ENCODE measurements around the gene HGS.

HGS gene

DNA sequence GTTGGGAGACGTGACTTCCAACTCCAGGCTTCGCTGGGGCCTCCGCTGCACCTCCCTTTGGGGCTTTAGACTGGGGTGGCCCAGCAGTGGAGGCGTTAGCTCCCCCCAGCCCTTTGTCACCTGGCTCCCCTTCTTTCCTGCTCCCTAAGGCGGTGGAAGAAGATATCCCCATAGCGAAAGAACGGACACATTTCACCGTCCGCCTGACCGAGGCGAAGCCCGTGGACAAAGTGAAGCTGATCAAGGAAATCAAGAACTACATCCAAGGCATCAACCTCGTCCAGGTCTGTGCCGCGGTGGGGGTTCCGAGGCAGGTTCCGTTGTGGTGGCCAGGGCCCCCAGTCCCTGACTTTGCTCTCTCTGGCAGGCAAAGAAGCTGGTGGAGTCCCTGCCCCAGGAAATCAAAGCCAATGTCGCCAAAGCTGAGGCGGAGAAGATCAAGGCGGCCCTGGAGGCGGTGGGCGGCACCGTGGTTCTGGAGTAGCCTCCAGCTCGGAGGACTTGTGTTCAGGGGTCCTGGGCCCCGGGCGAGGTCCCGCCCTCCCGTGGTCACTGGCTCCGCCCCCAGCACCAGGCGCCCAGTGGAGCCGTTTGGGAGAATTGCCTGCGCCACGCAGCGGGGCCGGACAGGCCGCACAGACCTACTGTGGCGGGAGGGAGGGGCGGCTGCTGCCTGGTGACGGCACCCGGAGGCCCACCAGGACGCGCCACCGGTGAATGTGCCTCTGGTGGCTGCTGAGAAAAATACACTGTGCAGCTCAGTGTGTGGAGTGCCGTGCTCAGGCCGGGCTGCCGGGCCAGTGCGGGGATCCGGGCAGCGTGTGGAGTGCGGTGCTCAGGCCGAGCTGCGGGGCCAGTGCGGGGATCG is 23.2 kb downstream of the HGS start:
- no peak for DNase-seq

DNA sequence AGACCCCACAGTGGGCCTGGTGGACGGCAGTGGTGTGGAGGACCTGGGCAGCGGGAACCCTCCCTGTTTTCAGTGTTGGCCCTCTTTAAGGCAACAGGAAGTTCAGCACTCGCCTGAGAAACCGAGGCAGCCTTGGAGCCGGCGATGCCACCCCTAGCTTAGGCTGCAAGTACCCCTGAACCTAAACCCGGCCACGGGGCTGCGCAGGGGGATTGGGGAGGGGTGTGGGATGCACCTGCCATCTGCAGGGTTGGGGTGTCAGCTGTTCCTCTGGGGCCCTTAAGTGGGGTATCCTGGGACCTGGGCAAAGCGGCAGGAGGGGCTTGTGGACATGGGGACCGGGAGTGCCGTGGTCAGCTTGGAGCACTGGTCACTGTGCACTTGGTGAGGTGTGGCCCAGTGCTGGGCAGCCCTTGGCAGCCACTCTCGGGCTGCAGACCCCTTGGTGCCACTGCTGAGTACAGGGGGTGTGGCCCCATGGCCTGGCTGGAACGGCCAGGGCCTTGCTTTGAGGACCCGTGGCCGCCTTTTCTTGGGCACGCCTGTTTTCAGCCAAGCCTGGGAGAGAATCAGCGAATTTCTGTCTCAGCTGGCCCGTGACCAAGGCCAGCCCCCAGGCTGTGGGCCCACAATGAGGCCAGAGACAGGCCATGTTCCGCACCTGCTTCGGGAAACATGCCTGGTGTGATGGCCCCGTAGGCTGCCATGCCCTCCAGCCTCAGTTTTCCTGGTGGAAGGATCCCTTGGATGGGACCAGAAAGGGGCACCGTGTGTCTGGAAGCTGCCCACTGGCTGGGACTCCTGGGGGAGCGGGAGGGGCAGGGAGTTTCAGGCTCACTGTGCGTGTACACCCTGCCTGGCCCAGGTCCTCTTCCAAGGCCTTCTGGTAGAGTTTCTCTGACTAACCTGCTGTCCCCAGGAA is 24.2 kb downstream of the HGS start:
- DNase-seq, result no peak

DNA sequence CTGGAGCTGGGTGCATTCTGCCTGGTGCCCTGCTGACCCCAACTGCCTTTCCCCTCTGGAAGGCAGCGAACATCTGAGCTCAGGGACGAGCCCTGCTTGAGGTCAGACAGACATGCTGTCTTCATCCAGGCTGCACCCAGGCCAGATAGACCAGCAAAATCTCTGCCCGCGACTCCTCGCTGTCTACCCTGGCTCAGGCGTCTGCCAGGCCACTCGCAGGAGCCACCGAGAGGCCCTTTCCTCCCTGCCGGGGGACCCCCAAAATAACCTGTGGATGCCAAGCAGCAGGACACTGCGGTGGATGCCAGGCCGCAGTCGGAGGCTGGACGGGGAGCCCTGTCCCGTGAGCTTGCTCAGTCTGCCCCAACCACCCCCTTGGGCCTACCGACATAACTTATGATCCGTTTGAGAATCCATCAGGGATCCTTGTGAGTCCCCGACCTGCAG is 25.0 kb downstream of the HGS start:
- DNase-seq, result no peak

DNA sequence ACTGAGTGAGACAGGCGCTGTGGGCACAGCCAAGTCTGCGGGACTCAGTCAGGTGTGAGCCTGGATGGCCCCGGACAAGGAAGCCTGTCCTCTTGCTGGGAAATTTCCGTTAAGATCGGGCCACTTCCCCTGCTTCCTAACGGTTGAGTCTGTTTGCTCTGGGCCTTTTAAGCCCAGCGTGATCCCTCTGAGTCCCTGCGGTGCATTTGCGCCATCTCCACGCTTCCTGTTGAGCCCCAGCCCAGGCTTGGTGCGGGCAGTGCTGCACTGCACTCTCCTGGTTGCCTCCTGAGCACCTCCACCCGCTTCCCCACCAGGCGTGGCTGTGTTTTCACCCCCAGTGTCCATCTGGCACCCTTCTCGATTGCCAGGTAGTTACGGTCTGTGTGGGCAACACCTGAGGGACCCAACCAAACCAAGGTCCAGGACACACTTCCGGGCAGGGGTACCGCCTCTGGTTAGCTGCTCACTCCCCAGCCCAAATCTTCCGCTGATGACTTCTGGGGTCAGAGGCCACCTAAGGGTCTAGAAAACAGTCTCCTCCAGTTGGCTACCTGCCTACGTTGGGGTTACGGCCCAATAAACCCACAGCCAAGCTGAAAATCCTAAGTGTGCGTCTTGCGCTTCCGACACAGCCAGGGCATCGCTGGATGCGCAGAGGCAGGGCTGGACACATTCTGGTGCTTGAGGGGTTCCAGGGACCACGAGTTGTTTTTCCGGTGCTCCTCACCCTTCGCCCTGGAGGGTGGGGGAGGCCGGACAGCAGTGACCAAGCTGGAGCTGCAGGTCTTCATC is 26.9 kb downstream of the HGS start:
- peak in 1 of 2 donors; percentile 16 for DNase-seq

DNA sequence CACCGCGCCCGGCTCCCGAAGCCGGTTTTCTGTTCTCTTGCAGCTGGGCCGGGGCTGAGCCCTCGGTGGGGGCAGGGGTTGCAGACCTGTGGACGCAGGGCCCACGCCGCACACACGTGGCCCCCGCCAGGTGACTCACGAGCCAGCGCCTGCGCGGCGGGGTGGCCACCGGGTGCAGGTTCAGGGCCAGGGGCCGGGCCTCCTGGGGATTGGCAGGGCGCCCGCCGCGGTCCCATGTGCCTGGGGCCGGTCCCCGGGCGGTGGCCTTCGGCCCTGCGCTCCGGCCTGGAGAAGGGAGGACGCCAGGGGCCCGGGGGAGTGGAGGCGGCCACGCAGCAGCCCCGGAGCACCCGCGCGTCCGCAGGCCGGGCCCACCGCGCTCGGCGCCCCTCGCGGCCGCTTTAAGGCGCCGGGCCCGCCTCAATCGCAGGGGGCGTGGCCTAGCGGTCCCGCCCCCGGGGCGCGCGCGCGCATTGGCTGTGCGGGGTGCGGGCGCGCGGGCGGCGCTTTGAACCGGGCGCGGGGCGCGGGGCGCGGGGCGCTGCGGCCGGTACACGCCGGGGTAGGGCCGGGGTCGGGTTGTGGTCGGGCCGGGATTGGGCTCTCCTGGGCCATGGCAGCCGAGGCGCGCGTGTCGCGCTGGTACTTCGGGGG is 28.1 kb downstream of the HGS start, which contains the start of gene SLC25A10:
Gene SLC25A10 (plus strand): TSS at position 471 of the 654 bp plus-strand sequence. CDS start 143 bp downstream, at position 614.
- peak; percentile 69 to 75 for DNase-seq

DNA sequence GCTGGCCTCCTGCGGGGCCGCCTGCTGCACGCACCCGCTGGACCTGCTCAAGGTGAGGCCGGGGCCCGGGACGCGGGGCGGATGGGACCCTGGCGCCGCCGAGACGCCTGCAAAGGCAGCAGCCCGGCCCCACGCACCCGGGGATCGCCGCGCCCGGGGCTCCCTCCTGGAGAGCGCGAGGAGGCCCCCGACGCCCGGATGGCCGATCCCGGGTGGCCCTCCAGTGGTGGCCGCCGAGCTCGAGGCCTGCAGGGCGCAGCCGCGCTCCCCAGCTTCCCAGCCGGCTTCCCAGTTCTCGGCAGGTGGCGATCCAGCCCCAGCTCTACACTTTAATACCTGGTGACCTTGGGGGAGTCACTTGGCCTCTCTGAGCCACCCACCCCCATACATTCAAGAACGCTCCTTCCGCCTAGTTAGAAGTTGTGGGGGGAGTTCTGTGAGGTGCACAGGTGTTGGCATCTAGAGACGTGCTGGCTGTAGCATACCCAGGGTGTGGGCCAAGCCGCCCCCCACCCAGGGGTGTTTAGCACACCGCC is 28.7 kb downstream of the HGS start:
- no peak for DNase-seq

DNA sequence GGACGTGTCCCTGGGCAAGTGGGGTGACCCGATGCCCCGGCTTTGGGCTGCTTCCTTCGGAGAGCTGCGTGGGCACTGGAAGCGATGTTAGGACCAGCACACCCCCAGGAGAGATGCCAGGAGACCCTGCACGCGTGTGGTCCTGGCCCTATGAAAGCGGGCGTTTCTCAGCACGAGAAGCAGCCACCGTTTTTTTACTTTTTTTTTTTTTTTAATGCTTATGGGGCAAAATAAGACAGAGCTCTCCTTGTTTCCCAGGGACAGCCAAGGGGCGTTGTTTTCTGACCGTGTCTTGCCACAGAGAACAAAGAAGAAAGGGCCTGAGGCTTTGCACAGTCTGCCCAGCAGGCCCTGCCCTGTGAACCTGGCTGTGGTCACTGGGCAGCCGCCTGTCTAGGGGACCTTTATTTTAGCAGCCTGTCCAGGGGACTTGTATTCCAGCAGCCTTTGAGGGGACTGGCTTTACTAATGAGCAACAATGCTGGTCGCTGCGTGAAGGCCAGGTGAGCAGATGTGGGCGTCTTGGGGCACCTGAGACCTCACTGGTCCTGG is 29.3 kb downstream of the HGS start:
- DNase-seq, result no peak

DNA sequence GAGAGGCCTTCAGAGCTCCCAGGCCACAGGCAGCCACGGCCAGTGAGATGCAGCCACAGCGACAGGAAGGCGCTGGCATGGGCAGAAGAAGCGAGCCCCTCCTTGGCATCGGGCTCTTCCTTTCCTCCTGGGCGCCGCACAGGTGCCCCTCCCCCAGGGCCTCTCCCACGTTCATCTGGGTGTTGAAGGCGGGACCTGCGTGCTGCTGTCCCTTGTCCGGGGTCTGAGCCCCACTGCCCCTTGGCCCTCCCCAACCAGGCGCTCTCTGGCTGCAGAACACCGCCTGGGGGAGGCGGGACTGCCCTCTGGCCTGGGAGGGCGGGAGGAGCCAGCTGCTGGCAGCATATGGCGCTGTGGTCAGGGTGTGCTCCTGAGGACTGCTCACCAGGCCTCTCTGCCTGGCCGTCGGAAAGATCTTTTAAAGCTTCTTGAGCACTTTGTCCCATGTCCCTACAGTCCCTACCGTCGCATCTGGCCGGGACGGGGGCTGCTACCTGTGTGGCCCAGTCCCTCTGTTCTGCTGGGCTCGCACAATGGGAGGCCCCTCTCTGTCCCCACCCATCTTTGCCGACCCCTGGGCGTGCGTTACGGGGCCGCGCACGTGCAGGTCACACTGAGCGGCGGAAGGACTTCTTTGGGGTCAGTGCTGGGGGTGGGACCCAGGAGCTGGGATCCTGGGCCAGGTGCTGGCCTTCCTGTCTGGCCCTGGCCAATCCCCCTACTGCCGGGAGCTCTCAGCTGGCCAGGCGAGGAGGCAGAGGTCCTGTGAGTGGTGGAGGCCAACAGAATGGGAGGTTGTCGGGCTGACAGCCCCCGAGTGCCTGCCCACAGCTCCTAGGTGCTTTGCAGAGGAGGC is 30.0 kb downstream of the HGS start:
- no peak for DNase-seq

DNA sequence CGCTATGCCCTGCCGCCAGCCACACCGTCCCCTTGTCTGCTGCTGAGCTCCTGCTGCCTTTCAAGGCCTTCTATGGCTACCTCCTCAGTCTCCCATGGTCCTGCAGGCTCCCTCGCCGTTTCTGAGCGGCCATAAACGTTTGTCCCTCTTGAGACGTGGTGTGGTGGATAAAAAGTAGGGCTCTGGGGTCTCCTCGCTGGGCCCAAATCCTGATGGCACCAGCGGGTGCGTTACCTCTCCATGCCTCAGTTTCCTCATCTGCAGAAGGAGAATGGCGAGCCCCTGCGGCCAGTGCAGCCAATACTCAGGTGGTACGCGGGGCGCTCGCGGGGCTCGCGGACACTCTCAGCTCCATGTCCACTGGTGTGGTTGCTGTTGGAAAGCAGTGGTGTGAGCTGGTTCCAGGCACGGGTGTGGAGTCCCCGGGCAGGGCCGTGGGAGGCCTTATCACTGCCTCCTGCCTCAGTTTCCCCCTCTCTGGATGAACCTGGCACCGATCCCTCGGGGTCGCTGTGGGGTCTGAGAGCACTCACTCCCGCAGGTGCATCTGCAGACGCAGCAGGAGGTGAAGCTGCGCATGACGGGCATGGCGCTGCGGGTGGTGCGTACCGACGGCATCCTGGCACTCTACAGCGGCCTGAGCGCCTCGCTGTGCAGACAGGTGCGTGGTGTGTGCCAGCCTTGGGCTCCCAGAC is 30.7 kb downstream of the HGS start:
- no peak for DNase-seq

DNA sequence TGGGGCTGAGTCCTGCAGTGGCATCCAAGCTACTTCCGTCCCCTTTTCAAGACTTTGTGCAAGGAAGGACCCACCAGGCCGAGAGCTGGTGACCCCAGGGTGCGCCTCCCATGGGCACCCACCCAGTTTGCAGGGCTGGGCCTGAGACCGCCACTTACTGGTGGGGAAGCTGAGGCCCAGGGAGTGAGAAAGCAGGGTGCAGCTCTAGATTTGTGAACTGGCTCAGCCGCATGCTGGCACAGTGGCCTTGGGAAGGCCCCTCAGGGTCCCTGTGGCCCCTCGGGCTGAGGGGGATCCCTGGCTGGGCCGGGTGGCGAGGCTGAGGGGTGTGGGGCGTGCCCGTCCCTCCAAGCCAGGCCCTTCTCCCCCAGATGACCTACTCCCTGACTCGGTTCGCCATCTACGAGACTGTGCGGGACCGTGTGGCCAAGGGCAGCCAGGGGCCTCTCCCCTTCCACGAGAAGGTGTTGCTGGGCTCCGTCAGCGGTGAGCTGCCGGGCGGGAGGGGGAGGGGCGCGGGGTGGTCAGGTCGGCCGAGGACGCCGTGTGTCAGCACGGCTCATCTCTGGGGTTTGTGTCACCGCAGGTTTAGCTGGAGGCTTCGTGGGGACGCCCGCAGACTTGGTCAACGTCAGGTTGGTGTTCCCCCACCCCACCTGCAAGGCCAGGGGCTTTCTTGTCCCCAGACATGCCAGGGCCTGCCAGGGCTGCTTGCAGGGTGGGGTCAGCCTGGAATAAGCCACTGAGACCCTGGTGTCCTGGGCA is 31.5 kb downstream of the HGS start:
- no peak for DNase-seq

DNA sequence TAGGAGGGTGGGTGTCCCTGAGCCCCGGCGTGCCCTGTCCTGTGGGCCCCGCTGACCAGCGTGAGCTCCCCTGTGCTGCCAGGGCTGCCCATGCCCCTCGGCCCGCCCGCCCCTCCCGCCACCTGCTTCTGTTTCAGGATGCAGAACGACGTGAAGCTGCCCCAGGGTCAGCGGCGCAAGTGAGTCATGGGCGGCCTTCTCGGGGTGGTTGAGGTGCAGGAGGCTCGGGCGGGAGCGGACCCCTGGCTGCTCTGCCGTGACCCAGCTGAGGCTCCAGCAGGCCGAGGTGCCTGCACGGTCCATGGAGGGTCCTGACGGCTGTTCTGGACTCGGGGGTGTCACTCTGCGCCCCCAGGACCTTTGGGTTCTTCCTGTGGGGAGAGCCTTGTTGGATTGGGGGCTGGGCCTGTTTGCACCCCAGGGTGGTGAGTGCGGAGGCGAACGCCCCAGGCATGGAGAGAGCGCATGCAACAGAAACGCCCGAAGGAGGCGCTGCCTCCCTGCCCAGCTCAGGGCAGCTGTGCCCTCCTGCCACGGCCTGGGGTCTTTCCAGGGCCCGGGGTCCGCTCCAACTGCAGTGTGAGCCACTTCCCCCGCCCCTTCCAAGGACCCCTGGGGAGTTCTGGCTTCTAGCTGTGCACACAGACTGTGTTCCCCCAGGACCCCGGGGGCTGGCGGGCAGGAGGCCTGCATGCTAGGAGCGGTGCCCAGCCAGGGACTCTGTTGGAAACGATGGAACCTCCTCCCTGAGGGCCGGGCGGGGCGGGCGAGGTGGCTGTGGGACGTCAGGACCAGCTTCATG is 32.3 kb downstream of the HGS start:
- DNase-seq, result no peak

DNA sequence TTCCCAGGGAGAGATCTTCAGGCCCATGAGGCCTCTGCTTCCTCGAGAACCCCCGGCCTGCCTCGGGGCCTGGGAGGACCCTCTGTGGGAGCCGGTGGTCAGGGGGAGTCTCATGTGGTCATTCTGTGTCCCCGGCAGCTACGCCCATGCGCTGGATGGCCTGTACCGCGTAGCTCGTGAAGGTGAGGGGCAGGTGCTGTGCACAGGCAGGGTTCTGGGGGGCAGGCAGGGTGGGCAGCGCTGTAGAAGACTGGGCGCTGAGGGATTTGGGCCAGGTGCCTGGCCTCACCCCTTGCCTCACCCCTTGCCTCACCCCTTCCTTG is 32.8 kb downstream of the HGS start:
- no peak for DNase-seq

DNA sequence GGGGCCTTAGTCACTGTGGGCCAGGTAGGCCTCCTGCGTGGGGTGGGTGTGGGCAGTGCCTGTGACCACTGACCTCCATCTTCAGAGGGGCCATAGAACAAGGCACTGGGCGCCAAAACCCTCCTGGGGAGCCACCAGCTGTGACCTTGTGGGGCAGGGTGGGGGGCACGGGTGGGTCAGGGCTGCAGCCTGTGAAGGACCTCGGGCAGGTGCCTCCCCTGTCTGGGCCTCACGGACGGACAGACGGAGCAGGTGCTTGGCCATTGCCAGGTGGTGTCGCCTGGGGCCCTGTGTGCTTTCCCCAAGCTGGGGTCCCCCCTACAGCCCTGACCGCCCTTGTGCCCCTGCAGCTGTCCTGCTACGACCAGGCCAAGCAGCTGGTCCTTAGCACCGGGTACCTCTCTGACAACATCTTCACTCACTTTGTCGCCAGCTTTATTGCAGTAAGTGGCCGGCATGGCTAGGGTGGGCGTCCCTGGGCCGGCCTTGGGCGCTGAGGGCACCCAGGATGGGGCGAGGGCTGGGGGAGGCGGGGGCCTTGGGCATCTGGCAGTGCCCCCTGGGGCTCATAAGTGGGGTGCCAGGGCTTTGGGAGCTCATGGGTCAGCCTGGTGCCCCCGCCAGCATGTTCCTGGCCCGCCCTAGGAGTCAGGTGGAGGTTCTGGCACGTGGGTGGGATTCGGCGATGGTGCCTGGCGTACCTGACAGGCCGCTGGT is 33.4 kb downstream of the HGS start:
- no peak for DNase-seq

DNA sequence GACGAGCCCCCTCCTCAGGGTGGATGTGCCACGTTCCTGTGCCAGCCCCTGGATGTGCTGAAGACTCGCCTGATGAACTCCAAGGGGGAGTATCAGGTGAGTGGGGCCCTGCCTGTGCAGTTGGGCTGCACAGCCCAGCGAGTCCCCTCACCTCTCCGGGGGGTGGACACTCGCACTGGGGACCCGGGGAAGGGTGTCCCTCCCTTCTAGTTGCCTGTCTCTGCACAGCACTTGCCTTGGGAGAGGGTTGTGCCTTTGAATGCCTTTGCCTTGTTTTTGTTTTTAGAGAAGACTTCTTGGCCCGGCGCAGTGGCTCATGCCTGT is 33.9 kb downstream of the HGS start:
- DNase-seq, result no peak

DNA sequence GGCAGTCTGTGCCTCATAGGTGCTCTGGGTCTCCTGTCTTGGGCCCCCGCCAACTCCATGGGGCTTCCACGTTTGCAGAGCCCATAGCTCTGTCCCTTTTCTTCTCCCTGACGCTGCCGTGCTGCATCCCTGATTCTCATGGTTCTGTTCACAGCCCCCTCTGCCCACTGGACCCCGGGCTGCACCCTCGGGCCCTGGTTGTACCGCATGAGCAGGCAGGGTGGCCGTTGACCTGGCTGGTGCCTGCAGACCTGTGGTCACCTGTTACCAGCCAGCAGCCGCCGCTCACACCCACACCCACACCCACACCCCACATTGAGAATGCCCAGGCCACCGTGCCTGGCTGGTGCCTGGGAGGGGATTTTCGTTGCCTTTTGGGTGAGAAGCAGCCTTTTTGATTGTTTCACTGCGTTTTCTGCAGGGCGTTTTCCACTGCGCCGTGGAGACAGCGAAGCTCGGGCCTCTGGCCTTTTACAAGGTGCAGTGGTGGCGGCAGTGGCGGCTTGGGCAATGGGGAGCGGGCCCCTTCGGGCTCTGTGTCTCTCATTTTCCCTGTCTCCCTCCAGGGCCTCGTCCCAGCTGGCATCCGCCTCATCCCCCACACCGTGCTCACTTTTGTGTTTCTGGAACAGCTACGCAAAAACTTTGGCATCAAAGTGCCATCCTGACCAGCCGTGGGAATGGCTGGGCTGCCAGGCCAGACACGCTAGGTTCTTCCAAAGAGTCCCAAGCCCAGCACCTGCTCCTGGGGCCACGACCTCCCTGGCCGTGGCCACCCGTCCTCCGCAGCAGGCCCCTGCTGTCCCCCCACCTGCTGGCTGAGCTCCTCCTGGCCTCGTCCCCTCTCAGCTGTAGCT is 35.8 kb downstream of the HGS start:
- DNase-seq, result no peak

DNA sequence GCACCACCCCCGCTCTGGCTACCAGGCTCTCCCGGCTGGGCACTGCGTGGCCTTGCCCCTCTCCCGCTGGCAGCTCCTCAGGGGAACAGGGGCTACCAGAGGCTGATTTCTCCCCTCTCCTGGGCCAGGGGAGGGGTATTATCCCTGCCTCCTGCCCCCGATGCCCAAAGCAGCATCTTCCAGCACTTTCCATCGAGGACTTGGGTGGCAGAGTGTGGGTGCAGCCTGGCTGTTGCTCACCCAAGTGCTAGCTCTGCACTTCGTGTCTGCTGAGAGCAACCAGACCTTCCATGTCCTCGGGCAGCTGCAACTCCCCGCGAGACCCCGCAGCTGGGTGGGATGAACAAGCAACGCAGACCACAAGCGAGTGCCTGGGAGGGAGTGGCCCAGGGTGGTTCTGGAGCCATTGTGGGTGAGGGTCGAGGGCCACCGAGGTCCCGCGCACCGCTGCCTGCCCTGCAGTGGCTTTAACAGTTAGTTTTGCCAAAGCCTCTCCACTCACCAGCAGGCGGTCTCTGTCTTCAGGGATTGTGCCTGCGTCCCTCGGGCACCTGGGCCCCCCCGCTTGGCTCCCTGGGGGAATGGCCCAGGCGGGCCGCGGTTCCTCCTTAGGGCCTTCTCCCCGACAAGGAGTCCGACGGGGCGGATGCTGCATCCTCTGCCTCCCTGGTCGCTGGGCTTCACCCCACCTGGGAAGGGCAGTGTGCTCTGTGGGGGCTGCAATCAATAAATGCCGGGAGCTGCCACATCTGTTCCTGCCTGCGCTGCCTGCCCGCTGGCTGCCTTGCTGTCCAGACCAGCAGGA is 36.7 kb downstream of the HGS start:
- DNase-seq, result no peak
